CD4-positive, alpha-beta T cell (primary cell): Measurements from ENCODE around the gene NMBR. TPM values are rescaled to one million over a fixed set of nuclear protein-coding genes. Genes with fewer than 3 reads are reported as not detected.
"Not testable (repeated sequence)": the region's sequence is repeated elsewhere in the genome, so short reads cannot be mapped to it uniquely, and the experiment has no call there.

Source experiments
- ATAC-seq: fragments of 200-7000 bp; cut with Tn5 transposase; one replicate; pipeline ENCODE4 v1.10.0; 2022; ENCODE audit warnings: mild to moderate bottlenecking; ENCODE audit not compliant: poor library complexity
- CTCF ChIA-PET: fragments of 350-600 bp; sonication (Branson Sonifier 250); formaldehyde crosslinking; loops from one replicate; lab custom pipeline; 2021; ENCODE audit warnings: antibody characterized with exemption, inconsistent platforms; lab: Charles Lee
- POLR2A ChIA-PET: fragments of 350-600 bp; sonication (Branson Sonifier 250); formaldehyde crosslinking; loops from one replicate; lab custom pipeline; 2021; ENCODE audit warnings: antibody characterized with exemption, inconsistent platforms; lab: Charles Lee
- DNase-seq, 14 experiments: peaks; one replicate each; pipeline ENCODE4 v3.0.0-alpha.2; 2013 to 2020; ENCODE audit warnings: mixed read lengths in 2 of 14
- H3K27ac ChIP-seq, 2 donors: one replicate each; pipeline versions ENCODE4 v1.5.1 to v1.7.0; 2013; ENCODE audit warnings: low read length in 2 of 2, low read depth in 1 of 2, mild to moderate bottlenecking in 1 of 2
- H3K27me3 ChIP-seq, 2 experiments: 1 replicate in 1 of 2; 2 replicates in 1 of 2; pipeline versions ENCODE4 v1.6.1 to v1.7.0; 2013; ENCODE audit warnings: low read length in 2 of 2, control low read depth in 1 of 2, mild to moderate bottlenecking in 1 of 2, moderate library complexity in 1 of 2; ENCODE audit not compliant: insufficient read depth in 2 of 2, control insufficient read depth in 1 of 2
- H3K36me3 ChIP-seq: one replicate; pipeline ENCODE4 v1.6.1; 2013; ENCODE audit warnings: low read length, control low read depth; ENCODE audit not compliant: insufficient read depth
- H3K4me1 ChIP-seq: one replicate; pipeline ENCODE4 v1.6.1; 2013; ENCODE audit warnings: low read length, control low read depth; ENCODE audit not compliant: insufficient read depth
- H3K4me3 ChIP-seq: one replicate; pipeline ENCODE4 v1.5.1; 2013; ENCODE audit warnings: mild to moderate bottlenecking, low read length, moderate library complexity
- H3K9me3 ChIP-seq, 2 experiments: 1 replicate in 1 of 2; 2 replicates in 1 of 2; pipeline versions ENCODE4 v1.6.1 to v1.7.0; 2013; ENCODE audit warnings: low read length in 2 of 2, mild to moderate bottlenecking in 2 of 2, control low read depth in 1 of 2, moderate library complexity in 1 of 2; ENCODE audit not compliant: control insufficient read depth in 1 of 2, insufficient read depth in 1 of 2
- H3K27ac Mint-ChIP-seq: one replicate; pipeline ENCODE4 v1.8.0; 2020; ENCODE audit warnings: mixed read lengths
- H3K27me3 Mint-ChIP-seq: one replicate; pipeline ENCODE4 v1.8.0; 2021; ENCODE audit warnings: mixed read lengths
- H3K36me3 Mint-ChIP-seq: one replicate; pipeline ENCODE4 v1.8.0; 2021; ENCODE audit warnings: low read depth, mixed read lengths
- H3K4me1 Mint-ChIP-seq: one replicate; pipeline ENCODE4 v1.8.0; 2021; ENCODE audit warnings: low read depth, mixed read lengths
- H3K4me3 Mint-ChIP-seq: one replicate; pipeline ENCODE4 v1.8.0; 2020; ENCODE audit warnings: mild to moderate bottlenecking, mixed read lengths
- H3K9me3 Mint-ChIP-seq: one replicate; pipeline ENCODE4 v1.8.0; 2020; ENCODE audit warnings: mixed read lengths
- CTCF ChIP-seq: fragments of 200-600 bp; IDR thresholded peaks from one replicate; pipeline ENCODE4 v1.8.0; 2022; ENCODE audit warnings: antibody characterized with exemption, mild to moderate bottlenecking
- intact Hi-C, 2 experiments: fragments of 100-400 bp; cut with DNase I in 1 of 2; cut with micrococcal nuclease in 1 of 2; formaldehyde crosslinking; loops; one replicate each; pipeline versions ENCODE4 v1.15.1 to v1.9.0; 2023 to 2025; cut with DNase I, micrococcal nuclease
- total RNA-seq, 174 experiments: library from RNA in 2 of 174; stranded (reverse) in 2 of 174; gene quantifications; one replicate each; pipeline ENCODE4 v1.2.3 and lab custom pipeline; 2021 to 2026

The NMBR gene
- total RNA-seq, 2 experiments from 2014 or later, result not detected

- no peak for TF ChIP-seq CTCF
- peaks cover 12% of the 10 kb centered on the region for H3K36me3 ChIP-seq
- peaks cover 69% of the 10 kb centered on the region for H3K4me1 Mint-ChIP-seq
These were observed 45.4 kb upstream of the NMBR start for GRCh38 chr6:142192343-142192742.

GRCh38 chr6:142189057-142189456 lies 42.1 kb upstream of the NMBR start:
- peaks cover 12% of the 10 kb centered on the region for H3K36me3 ChIP-seq
- CTCF ChIA-PET, result interaction anchor here (0.9 kb wide), 1 partner anchor 42 kb away, joined by 3 read pairs; the partner anchor contains the start of genes NMBR and VTA1
- Mint-ChIP-seq H3K9me3 (no peaks in the 10 kb centered on the region), H3K36me3 (peaks cover 39% of the 10 kb centered on the region), H3K27me3 (no peaks in the 10 kb centered on the region), H3K4me1 (peaks cover 45% of the 10 kb centered on the region), H3K27ac (no peak overlapping the region), H3K4me3 (no peak overlapping the region)
- H3K27me3 ChIP-seq, result no peaks in the 10 kb centered on the region
- no peak overlapping the region for H3K27ac ChIP-seq
- H3K4me3 ChIP-seq, result no peak overlapping the region
- no peaks in the 10 kb centered on the region for H3K4me1 ChIP-seq
- intact Hi-C loops, result no loop called here
- DNase-seq (no peak), ATAC-seq (no peak)
- H3K9me3 ChIP-seq, result no peaks in the 10 kb centered on the region
- POLR2A ChIA-PET, result interaction anchor here (1.1 kb wide), 1 partner anchor 8 kb away, joined by 3 read pairs; no protein-coding TSS in a partner anchor
- no peak for TF ChIP-seq CTCF

More at GRCh38 chr6:142192343-142192742, 45.4 kb upstream of the NMBR start:
- CTCF ChIA-PET, result interaction anchor here (0.6 kb wide), 1 partner anchor 435 kb away, joined by 3 read pairs; no protein-coding TSS in a partner anchor
- Histone ChIP-seq H3K9me3 (no peaks in the 10 kb centered on the region), H3K4me3 (no peak overlapping the region), H3K27ac (no peak overlapping the region), H3K4me1 (no peaks in the 10 kb centered on the region), H3K27me3 (no peaks in the 10 kb centered on the region)
- Mint-ChIP-seq H3K27ac (no peak overlapping the region), H3K9me3 (no peaks in the 10 kb centered on the region), H3K36me3 (peaks cover 34% of the 10 kb centered on the region), H3K4me3 (no peak overlapping the region), H3K27me3 (no peaks in the 10 kb centered on the region)
- ATAC-seq, result no peak
- no peak for DNase-seq
- POLR2A ChIA-PET, result no interaction called here
- intact Hi-C loops, result no loop called here

- ATAC-seq, H3K27me3 Mint-ChIP-seq, intact Hi-C loops, H3K27ac ChIP-seq, H3K27me3 ChIP-seq, H3K27ac Mint-ChIP-seq, H3K9me3 ChIP-seq, H3K4me3 ChIP-seq, H3K9me3 Mint-ChIP-seq, H3K4me3 Mint-ChIP-seq, H3K4me1 ChIP-seq: not testable (repeated sequence)
- H3K36me3 ChIP-seq, result peaks cover 10% of the 10 kb centered on the region
- ChIA-PET CTCF (interaction anchor here (0.7 kb wide), 1 partner anchor 1239 kb away, joined by 3 read pairs; no protein-coding TSS in a partner anchor), POLR2A (interaction anchor here (1.1 kb wide), 1 partner anchor 9 kb away, joined by 3 read pairs; no protein-coding TSS in a partner anchor)
- H3K36me3 Mint-ChIP-seq, result peaks cover 40% of the 10 kb centered on the region
- H3K4me1 Mint-ChIP-seq, result peaks cover 38% of the 10 kb centered on the region
- peak in 1 of 14 experiments; percentile 17 for DNase-seq
These were observed 41.4 kb upstream of the NMBR start for GRCh38 chr6:142188341-142188740.

- DNase-seq, result no peak
- no peaks in the 10 kb centered on the region for H3K9me3 ChIP-seq
- CTCF ChIA-PET, result interaction anchor here (1.5 kb wide), 1 partner anchor 10 kb away, joined by 3 read pairs; no protein-coding TSS in a partner anchor
- intact Hi-C loops, result no loop called here
- H3K4me3 Mint-ChIP-seq, result no peak overlapping the region
- peaks cover 17% of the 10 kb centered on the region for H3K36me3 ChIP-seq
- POLR2A ChIA-PET, result no interaction called here
- H3K27ac Mint-ChIP-seq, result no peak overlapping the region
- H3K27ac ChIP-seq, result no peak overlapping the region
- no peak for ATAC-seq
- no peak overlapping the region for H3K4me3 ChIP-seq
- TF ChIP-seq CTCF, result no peak
- no peaks in the 10 kb centered on the region for H3K4me1 ChIP-seq
- no peaks in the 10 kb centered on the region for H3K27me3 ChIP-seq
- peaks cover 50% of the 10 kb centered on the region for H3K36me3 Mint-ChIP-seq
- no peaks in the 10 kb centered on the region for H3K9me3 Mint-ChIP-seq
- H3K27me3 Mint-ChIP-seq, result no peaks in the 10 kb centered on the region
- H3K4me1 Mint-ChIP-seq, result peaks cover 36% of the 10 kb centered on the region
These were observed 40.3 kb upstream of the NMBR start for GRCh38 chr6:142187209-142187608.
